Measurements from ENCODE around the gene SRPK3. TPM values are rescaled to one million over a fixed set of nuclear protein-coding genes. Genes with fewer than 3 reads are reported as not detected.

The SRPK3 gene
- total and polyA plus RNA-seq, 2 donors (not counting 3 experiments of a cell fraction or from before 2014, with no cell fraction given), result 0.25 to 0.40 TPM

- H3K4me3 ChIP-seq (replicated peaks in 1 of 3; ENCODE audit: insufficient read depth in 1 of 3, low read depth in 1 of 3, low read length in 3 of 3), result no peak overlapping the region
- H3K27ac ChIP-seq (ENCODE audit: insufficient read depth, low read depth, low read length), result no peak overlapping the region
- H3K9ac ChIP-seq (replicated peaks; ENCODE audit: extremely low read depth, insufficient read depth, low read length), result no peak overlapping the region
- dilution Hi-C loops (cut with MboI; ENCODE audit: extremely low pct_ligation_motif_present, low sequenced_read_pairs), result no loop called here
- no peak for DNase-seq (ENCODE audit: low read depth, low spot score)
- H3K4me2 ChIP-seq (ENCODE audit: insufficient read depth, low read length), result no peak overlapping the region
- ChIA-PET CTCF (no interaction called here), POLR2A (no interaction called here)
- H3K27me3 ChIP-seq (ENCODE audit: control insufficient read depth in 2 of 2, insufficient read depth in 2 of 2, low read length in 2 of 2), result no peaks in the 10 kb centered on the region
- H3K9me1 ChIP-seq (replicated peaks; ENCODE audit: control insufficient read depth, extremely low read depth, insufficient read depth, low read length), result no peaks in the 10 kb centered on the region
- no peaks in the 10 kb centered on the region for H3K79me2 ChIP-seq (ENCODE audit: control insufficient read depth, insufficient read depth, low read length)
- FAIRE-seq, result no peak
- H4K20me1 ChIP-seq (replicated peaks; ENCODE audit: control insufficient read depth, extremely low read depth, insufficient read depth, low read length), result no peaks in the 10 kb centered on the region
- H2AFZ ChIP-seq (ENCODE audit: low read depth, low read length), result no peak overlapping the region
- H3K9me3 ChIP-seq (replicated peaks; ENCODE audit: control insufficient read depth, insufficient read depth, low read length), result no peaks in the 10 kb centered on the region
- TF ChIP-seq JUN (IDR thresholded peaks at IDR 0.05; ENCODE audit: borderline replicate concordance, insufficient read depth, insufficient read length, low read depth) (no peak), EZH2 (IDR thresholded peaks at IDR 0.05; ENCODE audit: borderline replicate concordance, low read depth, low read length, severe bottlenecking) (no peak)
- peaks cover 0 to 13% of the 10 kb centered on the region in 2 experiments for H3K36me3 ChIP-seq (ENCODE audit: control insufficient read depth in 2 of 2, extremely low read depth in 1 of 2, insufficient read depth in 2 of 2, low read length in 2 of 2)
- intact Hi-C loops (cut with micrococcal nuclease), result no loop called here
- no peaks in the 10 kb centered on the region for H3K4me1 ChIP-seq (ENCODE audit: control insufficient read depth, extremely low read depth, insufficient read depth, low read length)
- no TSS peak for BruUV-seq (replicated peaks)
These were observed 2.7 kb downstream of the SRPK3 start for GRCh38 chrX:153783378-153784013.

DNA sequence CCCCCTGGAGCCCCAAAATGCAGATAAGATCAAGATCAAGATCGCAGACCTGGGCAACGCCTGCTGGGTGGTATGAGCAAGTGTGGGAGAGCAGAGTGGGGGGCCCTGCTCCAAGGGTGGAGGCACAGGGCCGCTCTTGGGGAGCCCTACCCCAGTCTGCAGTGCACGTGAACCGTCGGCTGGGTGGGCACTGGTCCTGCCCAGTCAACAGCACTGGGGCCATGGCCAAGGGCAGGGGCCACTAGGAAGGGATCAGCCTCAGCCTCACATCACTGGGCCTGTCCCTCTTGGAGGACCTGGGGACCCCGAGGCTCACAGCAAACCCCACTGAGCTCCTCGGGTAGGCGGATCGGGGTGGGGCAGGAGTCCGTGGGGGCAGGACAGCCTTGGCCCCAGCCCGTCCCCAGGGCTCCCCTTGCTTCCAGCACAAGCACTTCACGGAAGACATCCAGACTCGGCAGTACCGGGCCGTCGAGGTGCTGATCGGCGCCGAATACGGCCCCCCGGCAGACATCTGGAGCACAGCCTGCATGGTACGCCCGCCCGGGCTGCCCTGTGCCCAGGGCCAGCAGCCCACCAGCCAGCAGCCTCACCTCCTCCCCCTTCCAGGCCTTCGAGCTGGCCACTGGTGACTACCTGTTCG, 3.6 kb downstream of the SRPK3 start:
- Histone ChIP-seq H4K20me1 (replicated peaks; ENCODE audit: control insufficient read depth, extremely low read depth, insufficient read depth, low read length) (no peaks in the 10 kb centered on the region), H3K36me3 (ENCODE audit: control insufficient read depth in 2 of 2, extremely low read depth in 1 of 2, insufficient read depth in 2 of 2, low read length in 2 of 2) (peaks cover 0 to 14% of the 10 kb centered on the region in 2 experiments), H3K27me3 (ENCODE audit: control insufficient read depth in 2 of 2, insufficient read depth in 2 of 2, low read length in 2 of 2) (no peaks in the 10 kb centered on the region), H3K4me1 (ENCODE audit: control insufficient read depth, extremely low read depth, insufficient read depth, low read length) (no peaks in the 10 kb centered on the region), H3K4me2 (ENCODE audit: insufficient read depth, low read length) (no peak overlapping the region), H3K9me1 (replicated peaks; ENCODE audit: control insufficient read depth, extremely low read depth, insufficient read depth, low read length) (no peaks in the 10 kb centered on the region), H3K9me3 (replicated peaks; ENCODE audit: control insufficient read depth, insufficient read depth, low read length) (no peaks in the 10 kb centered on the region), H2AFZ (ENCODE audit: low read depth, low read length) (no peak overlapping the region), H3K4me3 (replicated peaks in 1 of 3; ENCODE audit: insufficient read depth in 1 of 3, low read depth in 1 of 3, low read length in 3 of 3) (no peak overlapping the region), H3K79me2 (ENCODE audit: control insufficient read depth, insufficient read depth, low read length) (no peaks in the 10 kb centered on the region), H3K9ac (replicated peaks; ENCODE audit: extremely low read depth, insufficient read depth, low read length) (no peak overlapping the region), H3K27ac (ENCODE audit: insufficient read depth, low read depth, low read length) (no peak overlapping the region)
- dilution Hi-C loops (cut with MboI; ENCODE audit: extremely low pct_ligation_motif_present, low sequenced_read_pairs), result no loop called here
- intact Hi-C loops (cut with micrococcal nuclease), result no loop called here
- CTCF ChIA-PET, result no interaction called here
- POLR2A ChIA-PET, result no interaction called here
- DNase-seq (ENCODE audit: low read depth, low spot score), result no peak
- TF ChIP-seq CTCF (IDR thresholded peaks at IDR 0.05; ENCODE audit: extremely low read depth in 1 of 2, insufficient read depth in 1 of 2, low read depth in 1 of 2, low read length in 2 of 2) (no peak), EZH2 (IDR thresholded peaks at IDR 0.05; ENCODE audit: borderline replicate concordance, low read depth, low read length, severe bottlenecking) (no peak), JUN (IDR thresholded peaks at IDR 0.05; ENCODE audit: borderline replicate concordance, insufficient read depth, insufficient read length, low read depth) (no peak), POLR2AphosphoS5 (IDR thresholded peaks at IDR 0.05; ENCODE audit: insufficient read depth, low read depth, low read length) (no peak), MYC (IDR thresholded peaks at IDR 0.05; ENCODE audit: low read depth, low read length) (no peak), POLR2A (IDR thresholded peaks at IDR 0.05; ENCODE audit: low read depth, low read length) (no peak), FOS (IDR thresholded peaks at IDR 0.05; ENCODE audit: borderline replicate concordance, insufficient read depth, low read length) (no peak), GATA2 (IDR thresholded peaks at IDR 0.05; ENCODE audit: insufficient read depth, insufficient read length, low read depth, low read length) (no peak)
- TF ChIP-seq, protein P1, sequence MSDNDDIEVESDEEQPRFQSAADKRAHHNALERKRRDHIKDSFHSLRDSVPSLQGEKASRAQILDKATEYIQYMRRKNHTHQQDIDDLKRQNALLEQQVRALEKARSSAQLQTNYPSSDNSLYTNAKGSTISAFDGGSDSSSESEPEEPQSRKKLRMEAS (IDR thresholded peaks at IDR 0.05; ENCODE audit: insufficient read depth, insufficient read length), result no peak
- no peak for FAIRE-seq
- no TSS peak for BruUV-seq (replicated peaks)

Data from endothelial cell of umbilical vein (primary cell).